NOMO-1 (cell line): Measurements from ENCODE around the gene PRKCZ.
A peak's percentile ranks its signal among the peaks of the same experiment; 100 is the strongest.

Source experiments
- DNase-seq, 2 experiments: peaks; one replicate each; lab custom pipeline; 2025; ENCODE audit not compliant: unreplicated experiment in 2 of 2; lab: John Stamatoyannopoulos, UW

The PRKCZ gene

DNA sequence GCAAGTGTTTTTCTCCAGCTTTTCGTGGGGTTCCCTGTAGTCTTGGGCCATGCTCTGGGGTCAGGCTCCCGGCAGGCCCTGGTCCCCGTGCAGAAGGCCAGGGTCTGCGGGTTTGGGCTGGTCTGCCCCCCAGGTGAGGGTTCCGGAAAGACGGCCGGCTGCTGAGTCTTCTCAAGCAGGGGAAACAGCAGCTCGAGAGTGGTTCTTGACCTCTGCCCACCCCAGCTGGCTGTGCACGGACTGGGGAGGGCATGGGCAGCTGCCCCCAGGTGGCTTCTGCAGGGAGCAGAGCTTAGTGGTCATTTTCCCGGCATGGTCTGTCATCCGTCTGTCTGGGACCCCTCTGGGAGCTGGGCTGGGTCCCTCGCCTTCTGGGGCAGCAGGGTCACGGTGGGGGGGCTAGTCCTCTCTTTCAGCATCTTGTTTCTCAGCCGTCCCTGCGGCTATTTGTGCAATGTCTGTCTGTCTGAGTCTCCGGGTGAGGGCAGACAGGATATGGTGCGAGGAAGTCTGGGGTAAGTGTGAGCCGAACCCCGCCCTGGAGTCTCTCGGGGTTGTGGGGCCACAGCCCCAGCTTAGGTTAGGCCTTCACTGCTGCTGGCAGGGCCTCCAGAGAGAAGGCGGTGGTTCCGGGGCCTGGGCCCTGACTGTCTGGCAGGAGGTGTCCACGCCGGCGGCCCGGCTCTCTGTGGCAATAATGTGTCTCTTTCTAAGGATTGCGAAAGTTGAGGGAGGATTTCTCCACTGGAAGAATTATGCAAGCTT is 184.0 kb downstream of the PRKCZ start:
- DNase-seq, result peak; percentile 99

DNA sequence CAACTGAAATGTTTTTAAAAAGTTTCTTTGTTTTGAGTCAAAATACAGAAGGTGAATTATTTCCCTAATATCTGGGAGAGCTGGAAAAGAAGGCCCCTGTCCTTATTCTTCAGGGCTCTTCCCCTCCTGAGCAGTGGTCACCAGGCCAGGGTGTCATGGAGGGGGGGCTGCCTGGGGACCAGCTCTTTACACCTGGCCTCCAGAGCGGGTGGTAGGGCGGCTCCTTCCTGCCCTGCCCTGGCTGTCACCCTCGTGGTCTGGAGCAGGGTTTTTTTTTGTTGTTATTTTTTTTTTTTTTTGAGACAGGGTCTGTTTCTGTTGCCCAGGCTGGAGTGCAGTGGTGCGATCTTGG is 184.5 kb downstream of the PRKCZ start:
- DNase-seq, result peak in 1 of 2 experiments; percentile 74
